GM18870 (cell line): ENCODE results near the gene PCDHGB6.
"Not testable (repeated sequence)": the region's sequence is repeated elsewhere in the genome, so short reads cannot be mapped to it uniquely, and the experiment has no call there.

Source experiments
- ATAC-seq: cut with Tn5 transposase; IDR thresholded peaks from one replicate; pipeline ENCODE4 v1.9.1; 2021; ENCODE audit warnings: moderate library complexity; ENCODE audit not compliant: unreplicated experiment

The PCDHGB6 gene

DNA sequence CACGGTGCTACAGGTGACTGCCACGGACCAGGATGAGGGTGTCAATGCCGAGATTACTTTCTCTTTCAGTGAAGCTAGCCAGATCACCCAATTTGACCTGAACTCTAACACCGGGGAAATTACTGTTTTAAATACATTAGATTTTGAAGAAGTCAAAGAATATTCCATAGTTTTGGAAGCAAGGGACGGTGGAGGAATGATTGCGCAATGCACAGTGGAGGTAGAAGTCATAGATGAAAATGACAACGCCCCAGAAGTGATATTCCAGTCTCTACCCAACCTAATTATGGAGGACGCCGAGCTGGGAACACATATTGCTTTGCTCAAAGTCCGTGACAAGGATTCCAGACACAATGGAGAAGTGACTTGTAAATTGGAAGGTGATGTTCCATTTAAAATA, 19.2 kb upstream of the PCDHGB6 start:
- no peak for ATAC-seq

- no peak for ATAC-seq
Measured at GRCh38 chr5:141389153-141390042, 18.4 kb upstream of the PCDHGB6 start.

DNA sequence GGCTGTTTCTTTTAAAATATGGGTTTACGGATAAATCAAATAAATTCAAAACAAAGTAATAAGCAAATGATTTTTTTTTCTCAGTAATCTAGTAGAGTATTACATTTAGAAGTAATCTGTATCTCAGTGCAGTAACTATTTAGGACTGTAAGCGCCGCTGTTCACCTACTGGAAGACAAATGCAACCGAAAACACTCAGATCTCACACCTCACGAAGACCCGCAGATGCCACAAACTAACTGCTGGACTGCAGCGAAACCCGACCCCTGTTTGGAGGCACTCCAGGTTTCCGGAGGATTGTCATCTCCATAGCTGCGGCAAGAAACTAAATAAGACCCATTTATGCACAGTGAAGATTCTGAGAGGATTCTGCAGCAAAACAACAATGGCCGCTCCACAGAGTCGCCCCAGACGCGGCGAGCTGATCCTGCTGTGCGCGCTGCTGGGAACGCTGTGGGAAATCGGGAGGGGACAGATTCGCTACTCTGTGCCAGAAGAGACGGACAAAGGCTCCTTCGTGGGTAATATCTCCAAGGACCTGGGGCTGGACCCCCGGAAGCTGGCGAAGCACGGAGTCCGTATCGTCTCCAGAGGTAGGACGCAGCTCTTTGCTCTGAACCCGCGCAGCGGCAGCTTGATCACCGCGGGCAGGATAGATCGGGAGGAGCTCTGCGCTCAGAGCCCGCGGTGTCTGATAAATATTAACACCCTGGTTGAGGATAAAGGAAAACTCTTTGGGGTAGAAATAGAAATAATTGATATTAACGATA, 15.2 kb upstream of the PCDHGB6 start, which contains the start of gene PCDHGA8:
PCDHGA8 (plus strand) TSS at position 205 of the 770 bp plus-strand sequence; CDS start at position 386, 181 bp downstream.
- no peak for ATAC-seq

GRCh38 chr5:141393267-141393666, 14.6 kb upstream of the PCDHGB6 start:
- no peak for ATAC-seq

DNA sequence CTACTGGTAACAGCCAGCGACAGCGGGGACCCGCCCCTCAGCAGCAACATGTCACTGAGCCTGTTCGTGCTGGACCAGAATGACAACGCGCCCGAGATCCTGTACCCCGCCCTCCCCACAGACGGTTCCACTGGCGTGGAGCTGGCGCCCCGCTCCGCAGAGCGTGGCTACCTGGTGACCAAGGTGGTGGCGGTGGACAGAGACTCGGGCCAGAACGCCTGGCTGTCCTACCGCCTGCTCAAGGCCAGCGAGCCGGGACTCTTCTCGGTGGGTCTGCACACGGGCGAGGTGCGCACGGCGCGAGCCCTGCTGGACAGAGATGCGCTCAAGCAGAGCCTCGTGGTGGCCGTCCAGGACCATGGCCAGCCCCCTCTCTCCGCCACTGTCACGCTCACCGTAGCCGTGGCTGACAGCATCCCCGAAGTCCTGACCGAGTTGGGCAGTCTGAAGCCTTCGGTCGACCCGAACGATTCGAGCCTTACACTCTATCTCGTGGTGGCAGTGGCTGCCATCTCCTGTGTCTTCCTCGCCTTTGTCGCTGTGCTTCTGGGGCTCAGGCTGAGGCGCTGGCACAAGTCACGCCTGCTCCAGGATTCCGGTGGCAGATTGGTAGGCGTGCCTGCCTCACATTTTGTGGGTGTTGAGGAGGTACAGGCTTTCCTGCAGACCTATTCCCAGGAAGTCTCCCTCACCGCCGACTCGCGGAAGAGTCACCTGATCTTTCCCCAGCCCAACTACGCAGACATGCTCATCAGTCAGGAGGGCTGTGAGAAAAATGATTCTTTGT, 13.2 kb upstream of the PCDHGB6 start:
- ATAC-seq: not testable (repeated sequence)

DNA sequence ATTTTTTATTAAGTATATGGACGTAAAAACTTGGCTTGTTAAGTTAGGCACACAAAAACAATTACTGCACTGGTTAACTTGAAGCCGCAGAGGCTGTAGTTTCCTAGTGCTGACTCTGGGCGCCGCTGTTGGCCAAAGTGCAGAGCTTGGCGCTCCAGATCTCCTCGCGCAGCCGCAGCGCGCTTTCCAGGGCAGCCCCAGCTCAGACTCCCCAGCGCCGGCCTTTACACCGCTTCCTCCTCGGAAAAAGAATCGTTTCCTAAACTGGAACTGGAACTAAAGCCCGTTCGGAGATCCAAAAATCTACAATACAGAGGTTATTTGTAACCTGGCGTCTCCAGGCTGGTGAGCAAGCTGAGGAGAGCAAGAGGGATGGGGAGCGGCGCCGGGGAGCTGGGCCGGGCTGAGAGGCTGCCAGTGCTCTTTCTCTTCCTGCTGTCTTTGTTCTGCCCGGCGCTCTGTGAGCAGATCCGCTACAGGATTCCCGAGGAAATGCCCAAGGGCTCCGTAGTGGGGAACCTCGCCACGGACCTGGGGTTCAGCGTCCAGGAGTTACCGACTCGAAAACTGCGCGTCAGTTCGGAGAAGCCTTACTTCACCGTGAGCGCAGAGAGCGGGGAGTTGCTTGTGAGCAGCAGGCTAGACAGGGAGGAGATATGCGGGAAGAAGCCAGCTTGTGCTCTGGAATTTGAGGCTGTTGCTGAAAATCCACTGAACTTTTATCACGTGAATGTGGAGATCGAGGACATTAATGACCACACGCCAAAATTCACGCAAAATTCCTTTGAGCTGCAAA, 9.9 kb upstream of the PCDHGB6 start, which contains the start of gene PCDHGB5:
PCDHGB5 (plus strand) TSS at position 192 of the 796 bp plus-strand sequence; CDS start at position 373, 181 bp downstream.
- not testable (repeated sequence) for ATAC-seq

- ATAC-seq: no peak
Measured at GRCh38 chr5:141398608-141399007, 9.2 kb upstream of the PCDHGB6 start.

- ATAC-seq: no peak
Measured at GRCh38 chr5:141399555-141400258, 8.1 kb upstream of the PCDHGB6 start.

DNA sequence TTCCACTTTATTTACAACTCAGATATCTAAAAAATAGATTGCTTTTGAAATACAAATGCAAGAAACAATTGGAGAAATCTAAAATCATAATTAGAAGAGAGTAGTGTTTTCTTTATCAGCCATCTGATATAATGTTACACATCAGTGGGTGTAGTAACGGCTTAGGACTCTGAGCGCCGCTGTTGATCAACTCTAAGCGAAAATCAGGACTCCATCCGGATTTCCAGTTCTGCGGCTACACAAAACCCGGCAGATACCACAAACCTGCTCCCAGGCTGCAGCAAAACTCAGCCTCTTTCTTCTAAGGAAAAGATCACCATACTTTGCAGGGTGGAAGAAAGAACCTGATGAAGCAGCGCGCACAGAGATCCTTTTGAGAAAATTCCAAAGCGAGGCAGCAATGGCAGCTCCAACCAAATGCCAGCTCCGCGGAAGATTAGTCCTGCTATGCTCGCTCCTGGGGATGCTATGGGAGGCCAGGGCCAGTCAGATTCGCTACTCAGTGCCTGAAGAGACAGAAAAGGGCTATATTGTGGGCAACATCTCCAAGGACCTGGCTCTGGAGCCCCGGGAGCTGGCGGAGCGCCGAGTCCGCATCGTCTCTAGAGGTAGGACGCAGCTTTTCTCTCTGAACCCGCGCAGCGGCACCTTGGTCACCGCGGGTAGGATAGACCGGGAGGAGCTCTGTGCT, 5.1 kb upstream of the PCDHGB6 start, which contains the start of gene PCDHGA9:
PCDHGA9 (plus strand) TSS at position 226 of the 691 bp plus-strand sequence; CDS start at position 401, 175 bp downstream.
- no peak for ATAC-seq

DNA sequence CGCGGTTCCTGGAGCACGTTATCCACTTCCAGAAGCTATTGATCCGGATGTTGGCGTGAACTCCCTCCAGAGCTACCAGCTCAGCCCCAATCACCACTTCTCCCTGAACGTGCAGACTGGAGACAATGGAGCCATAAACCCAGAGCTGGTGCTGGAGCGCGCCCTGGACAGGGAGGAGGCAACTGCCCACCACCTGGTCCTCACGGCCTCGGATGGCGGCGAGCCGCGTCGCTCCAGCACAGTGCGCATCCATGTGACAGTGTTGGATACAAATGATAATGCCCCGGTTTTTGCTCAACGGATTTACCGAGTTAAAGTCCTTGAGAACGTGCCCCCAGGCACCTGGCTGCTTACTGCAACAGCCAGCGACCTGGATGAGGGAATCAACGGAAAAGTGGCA, 4.4 kb upstream of the PCDHGB6 start:
- no peak for ATAC-seq

GRCh38 chr5:141409598-141410306, 1.9 kb downstream of the PCDHGB6 start:
- no peak for ATAC-seq

GRCh38 chr5:141411575-141411974, 3.8 kb downstream of the PCDHGB6 start:
- no peak for ATAC-seq

GRCh38 chr5:141412854-141413539, 5.2 kb downstream of the PCDHGB6 start, which contains the start of gene PCDHGA10:
PCDHGA10 (plus strand) TSS chr5:141412987; CDS start chr5:141413176, 189 bp downstream.
- ATAC-seq: peak; percentile 78

GRCh38 chr5:141413540-141414069, 5.8 kb downstream of the PCDHGB6 start:
- no peak for ATAC-seq

- not testable (repeated sequence) for ATAC-seq
Measured at GRCh38 chr5:141414548-141415274, 6.9 kb downstream of the PCDHGB6 start.

GRCh38 chr5:141415275-141415618, 7.4 kb downstream of the PCDHGB6 start:
- not testable (repeated sequence) for ATAC-seq
